Kidney (tissue), 14 donors: ENCODE results near the gene CCDC87. TPM values are rescaled to one million over a fixed set of nuclear protein-coding genes. Genes with fewer than 3 reads are reported as not detected.

ENCODE experiments used
- DNase-seq, 5 donors: peaks; one replicate each; pipeline ENCODE4 v3.0.0-alpha.2; 2013 to 2020
- FAIRE-seq: peaks from 2 replicates; lab custom pipeline; 2012; peaks lifted over from hg19 to GRCh38; lab: Jason Lieb, UNC
- H3K27ac ChIP-seq, 2 donors: one replicate each; pipeline ENCODE4 v1.7.0; 2013; ENCODE audit warnings: low read depth in 2 of 2, low read length in 2 of 2, inconsistent platforms in 1 of 2
- H3K27me3 ChIP-seq: one replicate; pipeline ENCODE4 v1.7.1; 2013; ENCODE audit warnings: low read length, inconsistent platforms; ENCODE audit not compliant: control insufficient read depth, insufficient read depth
- H3K36me3 ChIP-seq, 3 donors: one replicate each; pipeline versions ENCODE4 v1.7.0 to v1.7.1; 2013; ENCODE audit warnings: low read length in 3 of 3, control low read depth in 1 of 3, inconsistent platforms in 1 of 3; ENCODE audit not compliant: insufficient read depth in 3 of 3, control insufficient read depth in 2 of 3
- H3K4me1 ChIP-seq, 3 donors: one replicate each; pipeline versions ENCODE4 v1.7.0 to v1.7.1; 2013; ENCODE audit warnings: low read length in 3 of 3, inconsistent platforms in 1 of 3, low read depth in 1 of 3; ENCODE audit not compliant: control insufficient read depth in 2 of 3, insufficient read depth in 2 of 3
- H3K4me3 ChIP-seq, 3 donors: one replicate each; pipeline versions ENCODE4 v1.7.0 to v1.8.1; 2013; ENCODE audit warnings: low read length in 3 of 3, control low read depth in 1 of 3, inconsistent platforms in 1 of 3
- H3K9ac ChIP-seq, 3 donors: one replicate each; pipeline versions ENCODE4 v1.7.0 to v1.7.1; 2013; ENCODE audit warnings: low read length in 3 of 3, control low read depth in 1 of 3, inconsistent platforms in 1 of 3
- H3K9me3 ChIP-seq, 3 donors: one replicate each; pipeline versions ENCODE4 v1.7.0 to v1.7.1; 2013; ENCODE audit warnings: low read length in 3 of 3, control low read depth in 1 of 3, inconsistent platforms in 1 of 3; ENCODE audit not compliant: control insufficient read depth in 2 of 3, insufficient read depth in 1 of 3
- CTCF ChIP-seq: IDR thresholded peaks from 3 replicates; pipeline ENCODE4 v1.5.1; 2012; ENCODE audit warnings: mild to moderate bottlenecking, moderate library complexity, borderline replicate concordance; ENCODE audit not compliant: insufficient read depth; ENCODE audit errors: extremely low read depth
- intact Hi-C: fragments of 100-400 bp; cut with DNase I; formaldehyde crosslinking; loops from one replicate; pipeline ENCODE4 v1.11.1; 2022
- polyA plus RNA-seq: library from polyadenylated mRNA; stranded (reverse); fragments of 350-450 nt; fragmentation: Illumina TruSeq; extraction: RNeasy Lipid Tissue Mini Kit (QIAGEN cat#74804); gene quantifications from one replicate; pipeline ENCODE4 v1.2.3, GENCODE V29; 2014; ENCODE audit warnings: low read depth, low replicate concordance; ENCODE audit not compliant: insufficient read depth
- total RNA-seq: library from RNA; stranded (reverse); fragmentation: NEBNext Ultra II Directional; extraction: Animal tissue kit (Norgen Biotek cat#: 25700); gene quantifications from one replicate; pipeline ENCODE4 v1.2.1, GENCODE V29; 2021
- donor health status: control.
- donor health status: control.
- donor health status: control.
- donor health status: control.
- donor health status: control.
- donor health status: DM: yes; HTN: yes; CAD: no.
- donor health status: Normal renal cell carcinoma (clear cell type).

Gene CCDC87
- total and polyA plus RNA-seq, 2 donors from 2014 or later, result 0.13 to 1.0 TPM

DNA sequence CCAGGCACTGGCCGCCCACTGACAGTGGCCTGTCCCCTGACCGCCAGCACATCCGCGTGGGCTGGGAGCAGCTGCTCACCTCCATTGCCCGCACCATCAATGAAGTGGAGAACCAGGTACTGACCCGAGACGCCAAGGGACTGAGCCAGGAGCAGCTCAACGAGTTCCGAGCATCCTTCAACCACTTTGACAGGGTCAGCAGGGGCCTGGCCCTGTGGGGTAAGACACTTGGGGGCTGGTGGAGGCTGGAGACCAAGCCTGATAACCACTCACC is 31.0 kb downstream of the CCDC87 start:
- Histone ChIP-seq H3K9ac (no peak overlapping the region), H3K4me1 (peaks cover 0 to 4% (median 0%) of the 10 kb centered on the region in 3 donors), H3K9me3 (no peaks in the 10 kb centered on the region), H3K36me3 (peaks cover 0 to 2% (median 0%) of the 10 kb centered on the region in 3 donors), H3K4me3 (no peak overlapping the region), H3K27me3 (peaks cover 4% of the 10 kb centered on the region), H3K27ac (no peak overlapping the region)
- no peak for DNase-seq
- TF ChIP-seq CTCF, result no peak
- no peak for FAIRE-seq
- intact Hi-C loops, result no loop called here

- Histone ChIP-seq H3K4me3 (no peak overlapping the region), H3K27me3 (peaks cover 4% of the 10 kb centered on the region), H3K36me3 (peaks cover 0 to 2% (median 0%) of the 10 kb centered on the region in 3 donors), H3K27ac (no peak overlapping the region), H3K4me1 (peaks cover 0 to 4% (median 0%) of the 10 kb centered on the region in 3 donors), H3K9me3 (no peaks in the 10 kb centered on the region), H3K9ac (no peak overlapping the region)
- intact Hi-C loops, result no loop called here
- DNase-seq (no peak), FAIRE-seq (no peak)
- TF ChIP-seq CTCF, result no peak
Measured at GRCh38 chr11:66561178-66561974, 31.5 kb downstream of the CCDC87 start.

DNA sequence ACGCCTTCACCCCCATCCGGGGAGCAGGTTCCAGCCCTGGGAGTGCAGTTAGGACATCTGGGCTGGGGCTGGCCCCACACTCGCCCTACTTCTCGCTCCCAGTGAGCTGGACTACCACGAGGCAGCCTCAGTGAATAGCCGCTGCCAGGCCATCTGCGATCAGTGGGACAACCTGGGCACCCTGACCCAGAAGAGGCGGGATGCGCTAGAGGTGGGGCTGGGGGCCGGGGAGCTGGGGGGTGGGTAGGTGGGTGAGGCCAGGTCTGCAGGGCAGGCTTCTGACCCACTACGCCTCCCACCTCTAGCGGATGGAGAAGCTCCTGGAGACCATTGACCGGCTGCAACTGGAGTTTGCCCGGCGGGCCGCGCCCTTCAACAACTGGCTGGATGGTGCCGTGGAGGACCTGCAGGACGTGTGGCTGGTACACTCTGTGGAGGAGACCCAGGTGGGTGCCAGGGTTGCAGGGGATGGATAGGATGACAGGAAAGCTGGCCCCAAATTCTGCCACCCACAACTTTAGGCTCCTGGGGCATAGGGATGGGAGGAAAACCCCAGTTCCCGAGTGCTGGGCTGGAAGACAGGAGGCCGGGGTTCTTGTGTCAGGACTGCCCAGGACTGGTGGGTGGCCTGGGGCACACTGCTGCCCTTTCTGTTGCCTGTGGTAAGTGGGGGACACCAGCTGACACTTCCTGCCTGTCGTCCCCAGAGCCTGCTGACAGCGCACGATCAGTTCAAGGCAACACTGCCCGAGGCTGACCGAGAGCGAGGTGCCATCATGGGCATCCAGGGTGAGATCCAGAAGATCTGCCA is 32.8 kb downstream of the CCDC87 start:
- Histone ChIP-seq H3K9me3 (no peaks in the 10 kb centered on the region), H3K4me1 (peaks cover 0 to 4% (median 0%) of the 10 kb centered on the region in 3 donors), H3K9ac (no peak overlapping the region), H3K27me3 (peaks cover 4% of the 10 kb centered on the region), H3K36me3 (peaks cover 0 to 2% (median 0%) of the 10 kb centered on the region in 3 donors), H3K27ac (no peak overlapping the region), H3K4me3 (no peak overlapping the region)
- no peak for DNase-seq
- no peak for FAIRE-seq
- intact Hi-C loops, result no loop called here
- TF ChIP-seq CTCF, result no peak
